K562 (cell line): ENCODE data around the gene DEDD. TPM values are rescaled to one million over a fixed set of nuclear protein-coding genes. Genes with fewer than 3 reads are reported as not detected.
A peak's percentile ranks its signal among the peaks of the same experiment; 100 is the strongest.

Experiments used
- CHD1 ChIP-seq: fragments of 200-600 bp; sonication (generic); IDR thresholded peaks from one replicate; pipeline ENCODE4 v1.6.1; 2012; ENCODE audit warnings: mild to moderate bottlenecking, moderate library complexity, low read length, inconsistent platforms
- MYNN ChIP-seq, 2 experiments: sonication (generic); formaldehyde crosslinking in 1 of 2; IDR thresholded peaks; 2 replicates each; pipeline versions ENCODE4 v1.5.0 to v1.6.1; 2016 to 2020; ENCODE audit warnings: antibody characterized with exemption in 1 of 2, missing genetic modification reagents in 1 of 2
- NFE2 ChIP-seq: IDR thresholded peaks from 2 replicates; pipeline ENCODE4 v1.6.1; 2014; ENCODE audit warnings: antibody characterized with exemption, low read depth
- RBM25 ChIP-seq: fragments of 200-400 bp; formaldehyde crosslinking; IDR thresholded peaks from 2 replicates; pipeline ENCODE4 v1.6.1; 2018; ENCODE audit warnings: low read length, low read depth, moderate library complexity; ENCODE audit not compliant: severe bottlenecking
- SMARCE1 ChIP-seq: fragments of 450-650 bp; IDR thresholded peaks from 2 replicates; pipeline ENCODE4 v1.7.1; 2016; ENCODE audit warnings: mild to moderate bottlenecking
- ZBTB11 ChIP-seq, 3 experiments: fragments of 200-800 bp in 1 of 3; fragments of 250-450 bp in 1 of 3; fragments of 450-650 bp in 1 of 3; sonication (Bioruptor Pico) in 1 of 3; sonication (Bioruptor generic) in 1 of 3; formaldehyde crosslinking in 1 of 3; IDR thresholded peaks; 2 replicates each; pipeline versions ENCODE4 v1.6.1 to v1.8.0; 2016 to 2022; ENCODE audit warnings: mild to moderate bottlenecking in 2 of 3, missing genetic modification characterization in 2 of 3, missing compliant biosample characterization in 1 of 3, moderate library complexity in 1 of 3
- ZC3H4 ChIP-seq: sonication (generic); formaldehyde crosslinking; IDR thresholded peaks from 2 replicates; pipeline ENCODE4 v1.9.0; 2021; ENCODE audit warnings: missing genetic modification reagents, borderline replicate concordance
- polyA plus RNA-seq, 8 experiments: library from polyadenylated mRNA; depleted of rRNA in 4 of 8; stranded (reverse) in 5 of 8; unstranded in 3 of 8; fragments of >200 nt; fragmentation: Nextera tagmentation in 2 of 8; fragmentation: Illumina TruSeq in 1 of 8; extraction: Ambion mirVana in 2 of 8; extraction: Trizol in 1 of 8; gene quantifications; 2 replicates each; pipeline versions ENCODE4 v1.2.1 to v1.2.3, GENCODE V29; 2011 to 2014; ENCODE audit warnings: inconsistent platforms in 1 of 8, missing spikeins in 1 of 8
- total RNA-seq, 7 experiments: library from RNA; depleted of rRNA in 6 of 7; stranded (reverse); fragments of >200 nt in 6 of 7; fragmentation: Illumina TruSeq in 2 of 7; extraction: Trizol in 2 of 7; gene quantifications; 2 replicates each; pipeline versions ENCODE4 v1.2.1 to v1.2.3, GENCODE V29; 2011 to 2021; ENCODE audit warnings: low replicate concordance in 1 of 7
- TF ChIP-seq, protein P1 (sequence below): fragments of 450-650 bp; formaldehyde crosslinking; IDR thresholded peaks from 2 replicates; pipeline ENCODE4 v1.4.0; 2022; ENCODE audit warnings: missing genetic modification characterization
- TF ChIP-seq, protein P2 (sequence below): fragments of 450-650 bp; IDR thresholded peaks from 2 replicates; pipeline ENCODE4 v1.6.1; 2017; ENCODE audit warnings: antibody characterized with exemption, mild to moderate bottlenecking
- TF ChIP-seq, protein P3 (sequence below): sonication (generic); formaldehyde crosslinking; IDR thresholded peaks from 2 replicates; pipeline ENCODE4 v1.4.0; 2020; ENCODE audit warnings: mild to moderate bottlenecking, missing genetic modification reagents
- TF ChIP-seq, protein P4 (sequence below): fragments of 200-800 bp; sonication (Bioruptor generic); IDR thresholded peaks from 2 replicates; pipeline ENCODE4 v1.6.1; 2017; ENCODE audit warnings: missing genetic modification characterization, missing compliant biosample characterization

DEDD gene
- total and polyA plus RNA-seq, 9 of the 15 experiments (the other 6 are each of a cell fraction or from before 2014, with no cell fraction given) = 11.6 to 41.0 (median 16.8) TPM

DNA sequence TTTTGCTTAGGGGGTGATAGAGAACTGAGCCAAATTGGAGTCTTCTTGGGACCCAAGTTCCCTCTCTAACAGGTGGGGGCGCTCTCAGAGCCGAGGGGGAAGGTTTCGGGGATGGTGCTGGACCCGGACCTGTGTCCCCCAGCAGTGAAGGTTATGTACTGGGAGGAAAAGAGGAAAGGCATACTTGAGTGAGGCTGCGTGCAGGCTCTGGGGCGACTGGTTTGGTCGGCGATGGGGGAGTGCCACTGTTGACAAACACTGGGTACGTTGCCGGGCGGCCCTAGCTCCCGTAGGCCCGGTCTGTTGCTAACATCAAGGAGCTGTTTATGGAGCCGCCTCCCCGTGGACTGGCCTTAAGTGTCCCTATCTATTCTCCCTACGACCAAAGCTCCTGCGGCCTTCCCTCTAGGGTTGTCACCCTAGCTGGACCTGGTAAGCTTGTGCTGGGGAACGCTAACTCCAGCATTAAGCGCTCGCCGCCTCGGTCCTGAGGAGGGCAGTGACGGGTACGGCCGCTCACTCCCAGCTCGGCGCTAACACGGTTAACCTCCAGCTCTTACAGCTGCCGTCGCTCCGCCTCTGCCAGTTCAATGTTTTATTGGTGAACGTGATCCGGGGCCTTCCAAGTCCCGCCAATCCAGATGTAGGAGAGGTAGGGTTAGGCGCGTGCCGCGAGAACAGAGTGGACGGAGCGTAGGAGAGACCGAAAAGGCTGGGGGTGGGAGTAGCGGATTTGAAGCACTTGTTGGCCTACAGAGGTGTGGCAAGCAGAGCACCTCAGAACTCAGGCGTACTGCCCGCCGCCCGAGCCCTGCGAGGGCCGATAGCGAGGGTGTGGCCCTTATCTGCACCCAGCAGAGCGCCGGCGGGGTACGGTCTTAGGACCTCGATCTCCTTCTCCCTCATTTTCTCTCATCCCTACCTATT, 33.5 kb upstream of the DEDD start, which contains the start of gene PPOX (continued):
- TF ChIP-seq CHD1 (peak; percentile 90), SMARCE1 (peak; percentile 98), MYNN (IDR thresholded peaks at IDR 0.05) (peak; percentile 77), MYNN (CRISPR knock-in tag; IDR thresholded peaks at IDR 0.05) (no peak), ZC3H4 (CRISPR knock-in tag) (peak; percentile 83; the same call in 1 of the 2 replicates), NFE2 (peak; percentile 17; the same call in 1 of the 2 replicates), ZBTB11 (CRISPR knock-in tag; IDR thresholded peaks at IDR 0.05) (peak in 2 of 3 experiments; percentile 9 to 80; a peak in 2 of 6 replicates), RBM25 (peak; percentile 68)
- TF ChIP-seq, protein P1, sequence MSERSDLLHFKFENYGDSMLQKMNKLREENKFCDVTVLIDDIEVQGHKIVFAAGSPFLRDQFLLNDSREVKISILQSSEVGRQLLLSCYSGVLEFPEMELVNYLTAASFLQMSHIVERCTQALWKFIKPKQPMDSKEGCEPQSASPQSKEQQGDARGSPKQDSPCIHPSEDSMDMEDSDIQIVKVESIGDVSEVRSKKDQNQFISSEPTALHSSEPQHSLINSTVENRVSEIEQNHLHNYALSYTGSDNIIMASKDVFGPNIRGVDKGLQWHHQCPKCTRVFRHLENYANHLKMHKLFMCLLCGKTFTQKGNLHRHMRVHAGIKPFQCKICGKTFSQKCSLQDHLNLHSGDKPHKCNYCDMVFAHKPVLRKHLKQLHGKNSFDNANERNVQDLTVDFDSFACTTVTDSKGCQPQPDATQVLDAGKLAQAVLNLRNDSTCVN = no peak
- TF ChIP-seq, protein P2, sequence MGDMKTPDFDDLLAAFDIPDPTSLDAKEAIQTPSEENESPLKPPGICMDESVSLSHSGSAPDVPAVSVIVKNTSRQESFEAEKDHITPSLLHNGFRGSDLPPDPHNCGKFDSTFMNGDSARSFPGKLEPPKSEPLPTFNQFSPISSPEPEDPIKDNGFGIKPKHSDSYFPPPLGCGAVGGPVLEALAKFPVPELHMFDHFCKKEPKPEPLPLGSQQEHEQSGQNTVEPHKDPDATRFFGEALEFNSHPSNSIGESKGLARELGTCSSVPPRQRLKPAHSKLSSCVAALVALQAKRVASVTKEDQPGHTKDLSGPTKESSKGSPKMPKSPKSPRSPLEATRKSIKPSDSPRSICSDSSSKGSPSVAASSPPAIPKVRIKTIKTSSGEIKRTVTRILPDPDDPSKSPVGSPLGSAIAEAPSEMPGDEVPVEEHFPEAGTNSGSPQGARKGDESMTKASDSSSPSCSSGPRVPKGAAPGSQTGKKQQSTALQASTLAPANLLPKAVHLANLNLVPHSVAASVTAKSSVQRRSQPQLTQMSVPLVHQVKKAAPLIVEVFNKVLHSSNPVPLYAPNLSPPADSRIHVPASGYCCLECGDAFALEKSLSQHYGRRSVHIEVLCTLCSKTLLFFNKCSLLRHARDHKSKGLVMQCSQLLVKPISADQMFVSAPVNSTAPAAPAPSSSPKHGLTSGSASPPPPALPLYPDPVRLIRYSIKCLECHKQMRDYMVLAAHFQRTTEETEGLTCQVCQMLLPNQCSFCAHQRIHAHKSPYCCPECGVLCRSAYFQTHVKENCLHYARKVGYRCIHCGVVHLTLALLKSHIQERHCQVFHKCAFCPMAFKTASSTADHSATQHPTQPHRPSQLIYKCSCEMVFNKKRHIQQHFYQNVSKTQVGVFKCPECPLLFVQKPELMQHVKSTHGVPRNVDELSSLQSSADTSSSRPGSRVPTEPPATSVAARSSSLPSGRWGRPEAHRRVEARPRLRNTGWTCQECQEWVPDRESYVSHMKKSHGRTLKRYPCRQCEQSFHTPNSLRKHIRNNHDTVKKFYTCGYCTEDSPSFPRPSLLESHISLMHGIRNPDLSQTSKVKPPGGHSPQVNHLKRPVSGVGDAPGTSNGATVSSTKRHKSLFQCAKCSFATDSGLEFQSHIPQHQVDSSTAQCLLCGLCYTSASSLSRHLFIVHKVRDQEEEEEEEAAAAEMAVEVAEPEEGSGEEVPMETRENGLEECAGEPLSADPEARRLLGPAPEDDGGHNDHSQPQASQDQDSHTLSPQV = peak; percentile 41
- TF ChIP-seq, protein P3, sequence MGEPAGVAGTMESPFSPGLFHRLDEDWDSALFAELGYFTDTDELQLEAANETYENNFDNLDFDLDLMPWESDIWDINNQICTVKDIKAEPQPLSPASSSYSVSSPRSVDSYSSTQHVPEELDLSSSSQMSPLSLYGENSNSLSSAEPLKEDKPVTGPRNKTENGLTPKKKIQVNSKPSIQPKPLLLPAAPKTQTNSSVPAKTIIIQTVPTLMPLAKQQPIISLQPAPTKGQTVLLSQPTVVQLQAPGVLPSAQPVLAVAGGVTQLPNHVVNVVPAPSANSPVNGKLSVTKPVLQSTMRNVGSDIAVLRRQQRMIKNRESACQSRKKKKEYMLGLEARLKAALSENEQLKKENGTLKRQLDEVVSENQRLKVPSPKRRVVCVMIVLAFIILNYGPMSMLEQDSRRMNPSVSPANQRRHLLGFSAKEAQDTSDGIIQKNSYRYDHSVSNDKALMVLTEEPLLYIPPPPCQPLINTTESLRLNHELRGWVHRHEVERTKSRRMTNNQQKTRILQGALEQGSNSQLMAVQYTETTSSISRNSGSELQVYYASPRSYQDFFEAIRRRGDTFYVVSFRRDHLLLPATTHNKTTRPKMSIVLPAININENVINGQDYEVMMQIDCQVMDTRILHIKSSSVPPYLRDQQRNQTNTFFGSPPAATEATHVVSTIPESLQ (CRISPR knock-in tag) = peak; percentile 76; the same call in 1 of the 2 replicates
- TF ChIP-seq, protein P4, sequence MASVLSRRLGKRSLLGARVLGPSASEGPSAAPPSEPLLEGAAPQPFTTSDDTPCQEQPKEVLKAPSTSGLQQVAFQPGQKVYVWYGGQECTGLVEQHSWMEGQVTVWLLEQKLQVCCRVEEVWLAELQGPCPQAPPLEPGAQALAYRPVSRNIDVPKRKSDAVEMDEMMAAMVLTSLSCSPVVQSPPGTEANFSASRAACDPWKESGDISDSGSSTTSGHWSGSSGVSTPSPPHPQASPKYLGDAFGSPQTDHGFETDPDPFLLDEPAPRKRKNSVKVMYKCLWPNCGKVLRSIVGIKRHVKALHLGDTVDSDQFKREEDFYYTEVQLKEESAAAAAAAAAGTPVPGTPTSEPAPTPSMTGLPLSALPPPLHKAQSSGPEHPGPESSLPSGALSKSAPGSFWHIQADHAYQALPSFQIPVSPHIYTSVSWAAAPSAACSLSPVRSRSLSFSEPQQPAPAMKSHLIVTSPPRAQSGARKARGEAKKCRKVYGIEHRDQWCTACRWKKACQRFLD = peak; percentile 85
